Measurements from ENCODE around the gene IL1RAPL2. TPM values are rescaled to one million over a fixed set of nuclear protein-coding genes. Genes with fewer than 3 reads are reported as not detected.

IL1RAPL2 gene
- total and polyA plus RNA-seq, 10 of the 15 experiments (the other 5 are each of a cell fraction or from before 2014, with no cell fraction given): 0.19 TPM; not detected in 9

DNA sequence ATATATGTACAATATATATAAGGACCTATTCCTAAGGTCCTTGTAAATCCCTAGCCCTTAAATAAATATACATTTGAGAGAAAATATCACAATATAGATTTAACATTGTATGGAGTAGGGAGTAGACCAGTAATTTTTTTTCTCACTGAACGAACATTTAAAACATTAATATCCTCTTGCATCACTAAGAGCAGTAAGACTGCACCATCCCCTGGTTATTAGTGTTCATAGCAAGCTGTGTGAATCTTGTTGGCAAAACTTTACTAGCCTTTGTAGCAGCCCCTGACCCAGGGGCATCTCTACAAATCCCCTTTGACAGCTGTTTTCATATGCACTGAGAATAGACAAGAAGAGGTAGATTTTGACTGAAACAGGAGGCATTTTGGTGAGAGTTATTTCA, 146.5 kb downstream of the IL1RAPL2 start:
- intact Hi-C loops (cut with micrococcal nuclease; ENCODE audit: unreplicated experiment) (no loop called here), in situ Hi-C loops (cut with MboI) (no loop called here)
- Histone ChIP-seq H3K4me3 (no peak overlapping the region), H3K27ac (ENCODE audit: control insufficient read depth, insufficient read depth) (no peak overlapping the region), H3K9ac (ENCODE audit: control insufficient read depth, insufficient read depth, low read length) (no peak overlapping the region), H2AFZ (ENCODE audit: control insufficient read depth, low read depth, low read length) (no peak overlapping the region), H3K4me2 (ENCODE audit: control insufficient read depth, insufficient read depth) (no peak overlapping the region), H3K4me1 (ENCODE audit: control insufficient read depth, insufficient read depth, low read length) (no peaks in the 10 kb centered on the region), H4K20me1 (ENCODE audit: control insufficient read depth, insufficient read depth) (no peaks in the 10 kb centered on the region), H3K9me3 (replicated peaks; ENCODE audit: control insufficient read depth, insufficient read depth, low read length) (no peaks in the 10 kb centered on the region), H3K79me2 (ENCODE audit: control insufficient read depth, insufficient read depth, low read length) (no peaks in the 10 kb centered on the region), H3K36me3 (ENCODE audit: control insufficient read depth in 2 of 2, insufficient read depth in 2 of 2, low read length in 1 of 2) (no peaks in the 10 kb centered on the region), H3K27me3 (replicated peaks in 1 of 2; ENCODE audit: control insufficient read depth in 2 of 2, insufficient read depth in 2 of 2, low read length in 1 of 2) (no peaks in the 10 kb centered on the region)
- 0% methylated on average over 1 of the region's 1 CpG for WGBS (ENCODE audit: insufficient coverage, insufficient replicate concordance, low lambda C conversion rate, missing lambda C conversion rate)
- no peak for DNase-seq (ENCODE audit: low read depth, low spot score)
- no TSS peak for BruUV-seq (replicated peaks)
- ChIA-PET RAD21 (ENCODE audit: unreplicated experiment) (no interaction called here), POLR2A (no interaction called here), CTCF (no interaction called here), SMC1A (ENCODE audit: uncharacterized antibody, unreplicated experiment) (no interaction called here)
- no peak for ATAC-seq
- no peak for FAIRE-seq
- TF ChIP-seq, protein P1, sequence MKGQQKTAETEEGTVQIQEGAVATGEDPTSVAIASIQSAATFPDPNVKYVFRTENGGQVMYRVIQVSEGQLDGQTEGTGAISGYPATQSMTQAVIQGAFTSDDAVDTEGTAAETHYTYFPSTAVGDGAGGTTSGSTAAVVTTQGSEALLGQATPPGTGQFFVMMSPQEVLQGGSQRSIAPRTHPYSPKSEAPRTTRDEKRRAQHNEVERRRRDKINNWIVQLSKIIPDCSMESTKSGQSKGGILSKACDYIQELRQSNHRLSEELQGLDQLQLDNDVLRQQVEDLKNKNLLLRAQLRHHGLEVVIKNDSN (IDR thresholded peaks at IDR 0.05; ENCODE audit: borderline replicate concordance, extremely low read length, insufficient read depth, low read depth, low read length): no peak
- TF ChIP-seq IRF3 (IDR thresholded peaks at IDR 0.05) (no peak), MXI1 (IDR thresholded peaks at IDR 0.05; ENCODE audit: low read depth, low read length) (no peak), CREM (IDR thresholded peaks at IDR 0.05; ENCODE audit: low read depth) (no peak), ZNF274 (IDR thresholded peaks at IDR 0.05; ENCODE audit: insufficient read depth, insufficient read length) (no peak), HDAC2 (IDR thresholded peaks at IDR 0.05) (no peak), TARDBP (IDR thresholded peaks at IDR 0.05; ENCODE audit: borderline replicate concordance) (no peak), SREBF2 (IDR thresholded peaks at IDR 0.05; ENCODE audit: low read length) (no peak), MEF2A (IDR thresholded peaks at IDR 0.05; ENCODE audit: insufficient read depth, low read depth, low read length) (no peak), HDAC6 (IDR thresholded peaks at IDR 0.05; ENCODE audit: unreplicated experiment) (no peak), SMAD5 (IDR thresholded peaks at IDR 0.05; ENCODE audit: low read depth) (no peak), SUPT20H (IDR thresholded peaks at IDR 0.05; ENCODE audit: borderline replicate concordance, control insufficient read depth, low read depth, low read length) (no peak), NFIC (IDR thresholded peaks at IDR 0.05; ENCODE audit: low read depth, low read length) (no peak)
- TF ChIP-seq, protein P2, sequence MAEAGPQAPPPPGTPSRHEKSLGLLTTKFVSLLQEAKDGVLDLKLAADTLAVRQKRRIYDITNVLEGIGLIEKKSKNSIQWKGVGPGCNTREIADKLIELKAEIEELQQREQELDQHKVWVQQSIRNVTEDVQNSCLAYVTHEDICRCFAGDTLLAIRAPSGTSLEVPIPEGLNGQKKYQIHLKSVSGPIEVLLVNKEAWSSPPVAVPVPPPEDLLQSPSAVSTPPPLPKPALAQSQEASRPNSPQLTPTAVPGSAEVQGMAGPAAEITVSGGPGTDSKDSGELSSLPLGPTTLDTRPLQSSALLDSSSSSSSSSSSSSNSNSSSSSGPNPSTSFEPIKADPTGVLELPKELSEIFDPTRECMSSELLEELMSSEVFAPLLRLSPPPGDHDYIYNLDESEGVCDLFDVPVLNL (IDR thresholded peaks at IDR 0.05; ENCODE audit: low read depth, low read length): no peak
